OCI-LY1 (cell line): ENCODE measurements around the gene WWP2.

Experiments used
- CTCF ChIP-seq: fragments of 200-600 bp; sonication (generic), shearing (Covaris generic); IDR thresholded peaks from 2 replicates; pipeline ENCODE4 v1.5.1; 2017; ENCODE audit warnings: mild to moderate bottlenecking, antibody characterized with exemption, low read length, moderate library complexity, mixed read lengths
- EZH2 ChIP-seq: fragments of 200-600 bp; sonication (generic), shearing (Covaris generic); IDR thresholded peaks from 2 replicates; pipeline ENCODE4 v1.8.0; 2017; ENCODE audit warnings: borderline replicate concordance, mixed run types, mild to moderate bottlenecking, antibody characterized with exemption, low read length, moderate library complexity, mixed read lengths

DNA sequence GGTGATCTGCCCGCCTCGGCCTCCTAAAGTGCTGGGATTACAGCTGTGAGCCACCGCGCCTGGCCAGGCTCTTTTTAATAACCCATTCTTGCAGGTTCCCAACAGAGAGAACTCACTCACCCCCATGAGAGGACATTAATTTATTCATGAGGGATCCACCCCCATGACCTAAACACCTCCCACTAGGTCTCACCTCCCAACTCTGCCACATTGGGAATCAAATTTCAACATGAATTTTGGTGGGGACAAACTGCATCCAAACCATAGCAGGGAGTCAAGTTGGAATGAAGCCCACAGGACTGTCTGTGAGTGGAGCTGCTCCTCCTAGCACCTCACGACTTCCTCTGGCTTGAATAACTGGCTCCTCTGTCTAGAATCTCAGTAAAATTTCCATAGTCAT lies 85.5 kb downstream of the WWP2 start:
- TF ChIP-seq CTCF (no peak), EZH2 (no peak)
